PC-9 (cell line): ENCODE measurements around the gene FANCL. TPM values are rescaled to one million over a fixed set of nuclear protein-coding genes. Genes with fewer than 3 reads are reported as not detected.
"Not testable (repeated sequence)": the region's sequence is repeated elsewhere in the genome, so short reads cannot be mapped to it uniquely, and the experiment has no call there.

Experiments used
- BruUV-seq: library from RNA; stranded (reverse); fragments of 400-500 nt; replicated peaks from 2 replicates; lab custom pipeline; 2021; lab: Mats Ljungman, UMichigan
- CTCF ChIA-PET: fragments of 300-600 bp; sonication (Branson Sonifier 250); formaldehyde crosslinking; loops from one replicate; lab custom pipeline; 2022; ENCODE audit warnings: antibody characterized with exemption; lab: Charles Lee
- POLR2A ChIA-PET: fragments of 300-600 bp; sonication (Branson Sonifier 250); formaldehyde crosslinking; loops from one replicate; lab custom pipeline; 2022; ENCODE audit warnings: antibody characterized with exemption; ENCODE audit not compliant: unreplicated experiment; lab: Charles Lee
- DNase-seq, 2 experiments: peaks; one replicate each; pipeline versions ENCODE4 v3.0.0 to v3.0.0-alpha.2; 2015 to 2022; ENCODE audit warnings: mixed read lengths in 1 of 2
- H2AFZ ChIP-seq: fragments of 200-600 bp; sonication (generic); 2 replicates; pipeline ENCODE4 v1.8.1; 2017; ENCODE audit warnings: antibody characterized with exemption
- H3F3A ChIP-seq: fragments of 200-600 bp; sonication (generic); 2 replicates; pipeline ENCODE4 v1.8.1; 2017; ENCODE audit warnings: antibody characterized with exemption, mild to moderate bottlenecking, low read depth; ENCODE audit not compliant: insufficient read depth
- H3K27ac ChIP-seq: fragments of 200-600 bp; sonication (generic); 2 replicates; pipeline ENCODE4 v1.6.1; 2016; ENCODE audit warnings: mixed run types
- H3K27me3 ChIP-seq: fragments of 200-600 bp; sonication (generic); 2 replicates; pipeline ENCODE4 v1.6.1; 2016; ENCODE audit warnings: low read depth, mixed run types; ENCODE audit not compliant: insufficient read depth
- H3K36me3 ChIP-seq: fragments of 200-600 bp; sonication (generic); 2 replicates; pipeline ENCODE4 v1.6.1; 2016; ENCODE audit warnings: low read depth, mixed run types
- H3K4me1 ChIP-seq: fragments of 200-600 bp; sonication (generic); replicated peaks from 2 replicates; pipeline ENCODE4 v1.6.1; 2016; ENCODE audit warnings: mixed run types; ENCODE audit not compliant: insufficient read depth
- H3K4me2 ChIP-seq: fragments of 200-600 bp; sonication (generic); 2 replicates; pipeline ENCODE4 v1.6.1; 2017; ENCODE audit warnings: mixed run types
- H3K4me3 ChIP-seq: fragments of 200-600 bp; sonication (generic); 2 replicates; pipeline ENCODE4 v1.6.1; 2016; ENCODE audit warnings: mixed run types
- H3K79me2 ChIP-seq: fragments of 200-600 bp; sonication (generic); 2 replicates; pipeline ENCODE4 v1.6.1; 2017; ENCODE audit warnings: low read depth, mixed run types
- H3K9me2 ChIP-seq: fragments of 200-600 bp; sonication (generic); 2 replicates; pipeline ENCODE4 v1.8.1; 2017; ENCODE audit warnings: mild to moderate bottlenecking; ENCODE audit not compliant: insufficient read depth
- H3K9me3 ChIP-seq: fragments of 200-600 bp; sonication (generic); 2 replicates; pipeline ENCODE4 v1.8.1; 2016; ENCODE audit warnings: low read depth; ENCODE audit not compliant: insufficient read depth
- H4K20me1 ChIP-seq: fragments of 200-600 bp; sonication (generic); 2 replicates; pipeline ENCODE4 v1.8.1; 2017; ENCODE audit not compliant: insufficient read depth
- CTCF ChIP-seq: fragments of 200-600 bp; sonication (generic); conservative IDR thresholded peaks from 2 replicates; pipeline ENCODE4 v1.6.1; 2017; ENCODE audit warnings: mixed run types, antibody characterized with exemption, mild to moderate bottlenecking, moderate library complexity
- EZH2 ChIP-seq: fragments of 200-600 bp; sonication (generic); IDR thresholded peaks from 2 replicates; pipeline ENCODE4 v1.8.0; 2017; ENCODE audit warnings: antibody characterized with exemption, low read depth
- intact Hi-C: fragments of 100-400 bp; cut with micrococcal nuclease; formaldehyde crosslinking; loops from one replicate; pipeline ENCODE4 v1.10.0; 2022; ENCODE audit not compliant: unreplicated experiment
- total RNA-seq: library from RNA; stranded (reverse); gene quantifications from 2 replicates; pipeline ENCODE4 v1.2.3, GENCODE V29; 2021

FANCL gene
- total RNA-seq, 1 experiment from 2014 or later = 51.8 TPM

DNA sequence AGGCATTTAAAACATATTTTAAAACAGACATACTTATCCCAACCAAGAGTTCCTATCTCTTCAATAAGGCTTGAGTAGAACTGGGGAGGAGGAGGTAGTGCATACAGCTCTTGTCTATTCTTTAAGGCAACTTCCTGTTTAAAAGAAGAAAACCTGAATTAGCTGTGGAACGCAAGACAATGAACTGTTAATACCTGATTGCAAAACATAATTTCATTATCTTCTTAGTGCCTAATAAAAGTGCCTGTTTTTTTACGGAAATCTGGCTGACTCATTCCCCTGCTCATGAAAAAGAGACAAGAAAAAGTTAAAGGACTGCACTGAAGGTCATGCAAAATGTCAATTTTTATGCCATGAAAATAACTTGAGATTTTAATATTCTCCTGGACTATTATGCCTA lies 19.2 kb downstream of the FANCL start:
- no peak overlapping the region for H3K4me2 ChIP-seq
- intact Hi-C loops = no loop called here
- CTCF ChIA-PET = no interaction called here
- H3F3A ChIP-seq = no peaks in the 10 kb centered on the region; the same call in 1 of the 2 replicates
- no peak overlapping the region for H3K27ac ChIP-seq
- no peaks in the 10 kb centered on the region for H3K4me1 ChIP-seq
- TF ChIP-seq EZH2 (no peak), CTCF (no peak)
- no peaks in the 10 kb centered on the region for H3K9me2 ChIP-seq
- H3K36me3 ChIP-seq = 0 out of 2 replicates have a peak, but pooled peaks cover 19% of the 10 kb centered on the region
- POLR2A ChIA-PET = no interaction called here
- H3K27me3 ChIP-seq = no peaks in the 10 kb centered on the region
- no TSS peak for BruUV-seq
- DNase-seq = no peak
- H3K4me3 ChIP-seq = no peak overlapping the region
- H4K20me1 ChIP-seq = no peaks in the 10 kb centered on the region
- no peaks in the 10 kb centered on the region for H3K9me3 ChIP-seq
- no peaks in the 10 kb centered on the region for H3K79me2 ChIP-seq
- no peak overlapping the region for H2AFZ ChIP-seq

DNA sequence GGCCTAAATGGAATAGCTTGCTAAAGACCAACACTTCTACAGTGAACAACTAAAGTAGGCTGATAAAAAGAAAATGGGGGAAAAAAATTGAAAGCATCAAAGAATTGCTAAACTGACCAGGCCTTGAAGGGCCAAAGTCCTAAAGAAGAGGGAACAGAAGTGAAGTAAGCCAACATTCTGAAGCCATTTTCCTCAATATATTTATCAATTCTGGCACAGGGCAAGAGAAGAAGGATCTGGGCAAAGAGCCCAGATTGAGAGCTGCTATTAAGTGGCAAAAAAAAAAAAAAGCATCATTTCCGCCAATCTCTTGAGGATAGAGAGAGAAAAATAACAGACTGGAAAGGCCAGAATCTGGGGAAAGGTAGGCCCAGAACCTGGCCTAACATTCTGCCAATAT lies 25.7 kb downstream of the FANCL start:
- TF ChIP-seq CTCF = no peak
- no peak for TF ChIP-seq EZH2
- H3F3A ChIP-seq = no peaks in the 10 kb centered on the region
- no peaks in the 10 kb centered on the region for H4K20me1 ChIP-seq
- no peaks in the 10 kb centered on the region for H3K4me1 ChIP-seq
- H3K9me2 ChIP-seq = no peaks in the 10 kb centered on the region
- POLR2A ChIA-PET = no interaction called here
- H3K9me3 ChIP-seq = 0 out of 2 replicates have a peak, but pooled peaks cover 7% of the 10 kb centered on the region
- H3K79me2 ChIP-seq = no peaks in the 10 kb centered on the region
- no peak for DNase-seq
- H3K27ac ChIP-seq = no peak overlapping the region
- H3K27me3 ChIP-seq = no peaks in the 10 kb centered on the region
- intact Hi-C loops = no loop called here
- CTCF ChIA-PET = no interaction called here
- H2AFZ ChIP-seq = no peak overlapping the region
- no peak overlapping the region for H3K4me2 ChIP-seq
- H3K4me3 ChIP-seq = no peak overlapping the region
- H3K36me3 ChIP-seq = peaks cover 45% of the 10 kb centered on the region
- no TSS peak for BruUV-seq

GRCh38 chr2:58210951-58211568 lies 30.1 kb downstream of the FANCL start:
- POLR2A ChIA-PET, H2AFZ ChIP-seq, H4K20me1 ChIP-seq, CTCF ChIA-PET, H3K9me2 ChIP-seq, BruUV-seq, H3K4me3 ChIP-seq, H3K4me1 ChIP-seq, H3K9me3 ChIP-seq, H3F3A ChIP-seq, H3K27me3 ChIP-seq, H3K4me2 ChIP-seq, intact Hi-C loops, H3K79me2 ChIP-seq, DNase-seq, H3K27ac ChIP-seq: not testable (repeated sequence)
- H3K36me3 ChIP-seq = peaks cover 60% of the 10 kb centered on the region

DNA sequence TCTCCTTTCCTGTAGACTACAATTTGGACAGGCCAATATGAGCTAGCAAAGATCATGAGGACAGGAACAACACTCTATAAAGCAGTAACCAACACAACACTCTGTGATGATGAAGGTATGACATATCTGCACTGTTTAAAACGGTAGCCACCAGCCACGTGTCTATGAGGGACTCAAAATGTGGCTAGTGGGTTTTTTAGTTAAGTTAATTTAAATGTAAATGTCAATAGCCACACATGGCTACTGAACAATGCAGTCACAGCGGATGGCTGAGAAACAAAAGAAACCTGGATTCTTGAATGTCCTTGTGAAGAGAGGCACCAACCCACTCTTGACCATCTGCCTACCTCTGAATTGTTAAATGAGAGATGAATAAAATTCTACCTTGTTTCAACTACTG lies 33.9 kb downstream of the FANCL start:
- no TSS peak for BruUV-seq
- H3K36me3 ChIP-seq = peaks cover 53% of the 10 kb centered on the region
- no peak overlapping the region for H3K27ac ChIP-seq
- no peaks in the 10 kb centered on the region for H3K9me2 ChIP-seq
- H3K4me3 ChIP-seq = no peak overlapping the region
- H3K27me3 ChIP-seq = no peaks in the 10 kb centered on the region
- H4K20me1 ChIP-seq = no peaks in the 10 kb centered on the region
- intact Hi-C loops = no loop called here
- POLR2A ChIA-PET = interaction anchor here (0.6 kb wide), 1 partner anchor 447 kb away, joined by 7 read pairs; no protein-coding TSS in a partner anchor
- no peaks in the 10 kb centered on the region for H3F3A ChIP-seq
- no peak for DNase-seq
- CTCF ChIA-PET = no interaction called here
- 0 out of 2 replicates have a peak, but pooled peaks cover 3% of the 10 kb centered on the region for H3K9me3 ChIP-seq
- H3K79me2 ChIP-seq = no peaks in the 10 kb centered on the region
- no peak overlapping the region for H3K4me2 ChIP-seq
- H3K4me1 ChIP-seq = no peaks in the 10 kb centered on the region
- H2AFZ ChIP-seq = no peak overlapping the region
- TF ChIP-seq EZH2 (no peak), CTCF (no peak)
